ENCODE results near the gene HBD. TPM values are rescaled to one million over a fixed set of nuclear protein-coding genes. Genes with fewer than 3 reads are reported as not detected.

Gene HBD
- total and polyA plus RNA-seq, 9 of the 15 experiments (the other 6 are each of a cell fraction or from before 2014, with no cell fraction given): 11.8 to 169 (median 36.0) TPM

DNA sequence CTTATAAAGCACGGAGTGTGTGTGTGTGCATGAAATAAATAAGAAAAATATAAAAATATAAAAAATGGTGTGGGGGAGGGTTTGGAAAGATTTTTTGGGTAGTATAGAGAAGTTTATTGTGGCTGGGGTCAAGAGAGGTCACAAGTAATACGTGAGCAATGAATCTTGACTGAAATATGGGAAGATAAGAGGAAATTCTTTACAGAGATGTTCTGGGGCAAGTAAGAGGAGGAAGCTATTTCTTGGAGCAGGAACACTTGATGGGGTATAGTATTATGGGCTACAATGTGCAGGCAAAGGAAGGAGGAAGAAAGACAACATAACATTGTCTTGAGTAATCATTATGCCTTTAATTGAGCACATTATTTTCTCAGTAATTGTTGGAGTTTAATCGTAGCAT, 2.1 kb downstream of the HBD start (continued):
- TF ChIP-seq, protein P1, sequence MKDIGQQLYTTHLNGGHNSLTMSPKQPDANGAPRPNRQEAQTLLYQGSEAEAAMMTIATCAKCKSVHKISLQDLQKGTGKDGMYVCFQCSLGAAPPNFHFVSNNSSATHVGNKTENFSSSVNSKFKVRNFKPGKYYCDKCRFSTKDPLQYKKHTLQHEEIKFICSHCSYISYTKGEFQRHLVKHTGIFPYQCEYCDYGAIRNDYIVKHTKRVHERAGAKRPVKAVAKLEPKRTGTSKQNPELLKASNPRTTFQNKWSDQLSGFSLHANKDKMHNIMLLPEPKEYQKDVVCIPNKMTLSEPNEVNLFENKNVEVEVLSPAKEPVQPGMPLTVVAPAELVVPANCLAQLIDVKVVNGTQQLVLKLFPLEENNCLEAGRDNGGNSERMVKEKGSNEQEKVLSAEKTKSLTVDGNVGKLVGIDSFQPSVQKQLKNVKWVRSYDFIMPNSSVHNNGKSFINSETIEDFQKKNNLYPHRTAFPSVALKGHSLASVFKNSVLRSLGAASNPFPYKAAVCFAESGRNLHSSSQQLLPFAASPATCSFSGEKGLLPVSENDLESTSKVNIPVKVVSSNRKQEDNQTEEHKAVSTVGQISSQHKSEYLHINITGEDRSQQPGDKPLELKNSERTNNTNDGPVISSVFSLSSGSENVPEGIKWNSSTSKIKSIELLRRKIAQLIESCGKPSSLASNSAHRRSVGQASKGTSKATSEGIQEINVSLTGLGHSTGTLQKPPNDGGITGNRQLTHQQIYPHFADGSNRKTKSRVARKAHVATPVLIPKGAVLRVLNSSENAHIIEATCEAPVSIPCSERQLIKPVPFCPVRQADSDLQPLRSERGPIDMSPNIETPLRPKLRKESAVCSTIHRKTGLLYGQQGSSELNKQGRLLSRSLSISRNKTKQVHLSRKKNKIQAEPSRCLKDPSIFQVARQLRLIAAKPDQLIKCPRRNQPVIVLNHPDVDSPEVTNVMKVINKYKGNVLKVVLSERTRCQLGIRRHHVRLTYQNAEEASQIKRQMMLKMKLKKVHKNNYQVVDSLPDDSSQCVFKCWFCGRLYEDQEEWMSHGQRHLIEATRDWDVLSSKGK (CRISPR knock-in tag; IDR thresholded peaks at IDR 0.05): no peak
- TF ChIP-seq, protein P2, sequence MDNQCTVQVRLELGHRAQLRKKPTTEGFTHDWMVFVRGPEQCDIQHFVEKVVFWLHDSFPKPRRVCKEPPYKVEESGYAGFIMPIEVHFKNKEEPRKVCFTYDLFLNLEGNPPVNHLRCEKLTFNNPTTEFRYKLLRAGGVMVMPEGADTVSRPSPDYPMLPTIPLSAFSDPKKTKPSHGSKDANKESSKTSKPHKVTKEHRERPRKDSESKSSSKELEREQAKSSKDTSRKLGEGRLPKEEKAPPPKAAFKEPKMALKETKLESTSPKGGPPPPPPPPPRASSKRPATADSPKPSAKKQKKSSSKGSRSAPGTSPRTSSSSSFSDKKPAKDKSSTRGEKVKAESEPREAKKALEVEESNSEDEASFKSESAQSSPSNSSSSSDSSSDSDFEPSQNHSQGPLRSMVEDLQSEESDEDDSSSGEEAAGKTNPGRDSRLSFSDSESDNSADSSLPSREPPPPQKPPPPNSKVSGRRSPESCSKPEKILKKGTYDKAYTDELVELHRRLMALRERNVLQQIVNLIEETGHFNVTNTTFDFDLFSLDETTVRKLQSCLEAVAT (IDR thresholded peaks at IDR 0.05): no peak
- TF ChIP-seq KLF6 (CRISPR knock-in tag; IDR thresholded peaks at IDR 0.05; ENCODE audit: borderline replicate concordance) (no peak), FOSL1 (tag; conservative IDR thresholded peaks at IDR 0.05) (no peak), SREBF1 (IDR thresholded peaks at IDR 0.05; ENCODE audit: borderline replicate concordance, low read depth, low read length) (no peak), POLR3A (IDR thresholded peaks at IDR 0.05; ENCODE audit: borderline replicate concordance, extremely low read depth, insufficient read depth, insufficient read length) (no peak), ZFP30 (CRISPR knock-in tag; IDR thresholded peaks at IDR 0.05; ENCODE audit: borderline replicate concordance) (no peak)
- TF ChIP-seq, protein P3, sequence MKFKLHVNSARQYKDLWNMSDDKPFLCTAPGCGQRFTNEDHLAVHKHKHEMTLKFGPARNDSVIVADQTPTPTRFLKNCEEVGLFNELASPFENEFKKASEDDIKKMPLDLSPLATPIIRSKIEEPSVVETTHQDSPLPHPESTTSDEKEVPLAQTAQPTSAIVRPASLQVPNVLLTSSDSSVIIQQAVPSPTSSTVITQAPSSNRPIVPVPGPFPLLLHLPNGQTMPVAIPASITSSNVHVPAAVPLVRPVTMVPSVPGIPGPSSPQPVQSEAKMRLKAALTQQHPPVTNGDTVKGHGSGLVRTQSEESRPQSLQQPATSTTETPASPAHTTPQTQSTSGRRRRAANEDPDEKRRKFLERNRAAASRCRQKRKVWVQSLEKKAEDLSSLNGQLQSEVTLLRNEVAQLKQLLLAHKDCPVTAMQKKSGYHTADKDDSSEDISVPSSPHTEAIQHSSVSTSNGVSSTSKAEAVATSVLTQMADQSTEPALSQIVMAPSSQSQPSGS (CRISPR knock-in tag; IDR thresholded peaks at IDR 0.05): no peak

Data from K562 (cell line).